NOMO-1 treated with dmso at 0.1 percent for 144 hours (cell line): Measurements from ENCODE around the gene TMEM178B.

Experiments used
- DNase-seq: peaks from one replicate; lab custom pipeline; 2025; ENCODE audit not compliant: unreplicated experiment; lab: John Stamatoyannopoulos, UW

The TMEM178B gene

GRCh38 chr7:141220263-141220880, 146.5 kb downstream of the TMEM178B start:
- DNase-seq = no peak

- no peak for DNase-seq
Measured at GRCh38 chr7:141221007-141221612, 147.2 kb downstream of the TMEM178B start.

- no peak for DNase-seq
Measured at GRCh38 chr7:141225916-141226618, 152.2 kb downstream of the TMEM178B start.

- no peak for DNase-seq
Measured at GRCh38 chr7:141227454-141227853, 153.6 kb downstream of the TMEM178B start.

- no peak for DNase-seq
Measured at GRCh38 chr7:141228482-141228881, 154.6 kb downstream of the TMEM178B start.

- DNase-seq = no peak
Measured at GRCh38 chr7:141231018-141231792, 157.3 kb downstream of the TMEM178B start.

GRCh38 chr7:141232286-141233051, 158.6 kb downstream of the TMEM178B start:
- DNase-seq = no peak

GRCh38 chr7:141234335-141235105, 160.7 kb downstream of the TMEM178B start:
- no peak for DNase-seq

GRCh38 chr7:141235656-141236055, 161.8 kb downstream of the TMEM178B start:
- DNase-seq = no peak

GRCh38 chr7:141238596-141239243, 164.9 kb downstream of the TMEM178B start:
- DNase-seq = no peak

GRCh38 chr7:141239661-141240060, 165.8 kb downstream of the TMEM178B start:
- no peak for DNase-seq

GRCh38 chr7:141242568-141242967, 168.7 kb downstream of the TMEM178B start:
- no peak for DNase-seq

- DNase-seq = no peak
Measured at GRCh38 chr7:141243368-141243767, 169.5 kb downstream of the TMEM178B start.

GRCh38 chr7:141244435-141244834, 170.6 kb downstream of the TMEM178B start:
- DNase-seq = no peak

GRCh38 chr7:141246426-141246825, 172.6 kb downstream of the TMEM178B start:
- no peak for DNase-seq

- no peak for DNase-seq
Measured at GRCh38 chr7:141251180-141251579, 177.3 kb downstream of the TMEM178B start.

GRCh38 chr7:141251957-141252356, 178.1 kb downstream of the TMEM178B start:
- no peak for DNase-seq

GRCh38 chr7:141257597-141257996, 183.7 kb downstream of the TMEM178B start:
- DNase-seq = no peak

- no peak for DNase-seq
Measured at GRCh38 chr7:141258559-141258958, 184.7 kb downstream of the TMEM178B start.
